K562 (cell line): ENCODE data around the gene MBOAT7. TPM values are rescaled to one million over a fixed set of nuclear protein-coding genes. Genes with fewer than 3 reads are reported as not detected.

Experiments used
- ATAC-seq: fragments of 200-7000 bp; cut with Tn5 transposase; 3 replicates; pipeline ENCODE4 v1.9.1; 2020; ENCODE audit warnings: moderate library complexity
- BruUV-seq: library from RNA; stranded (reverse); fragments of 400-500 nt; replicated peaks from 2 replicates; lab custom pipeline; 2021; lab: Mats Ljungman, UMichigan
- CTCF ChIA-PET: fragments of 300-600 bp; formaldehyde crosslinking; extraction: SDS; loops from one replicate; lab custom pipeline; 2021; ENCODE audit warnings: low intra/inter-chr PET ratio; lab: Yijun Ruan, JAX
- POLR2A ChIA-PET: fragments of 300-600, 350-650 bp; sonication (Branson Sonifier 250); formaldehyde crosslinking; extraction: SDS; loops from one replicate; lab custom pipeline; 2021; ENCODE audit warnings: antibody characterized with exemption, inconsistent platforms; lab: Yijun Ruan, JAX
- DNase-seq, 4 experiments: peaks; one replicate each; pipeline versions ENCODE4 v3.0.0 to v3.0.0-alpha.2; 2011 to 2018; ENCODE audit warnings: low spot score in 3 of 4, mixed read lengths in 3 of 4; ENCODE audit errors: extremely low read depth in 1 of 4
- FAIRE-seq: peaks from 2 replicates; lab custom pipeline; 2011; peaks lifted over from hg19 to GRCh38; lab: Jason Lieb, UNC
- H2AFZ ChIP-seq: 2 replicates; pipeline ENCODE4 v1.6.0; 2011; ENCODE audit warnings: low read depth, low read length, control low read depth, inconsistent platforms
- H3K27ac ChIP-seq: fragments of 200-600 bp; 3 replicates; pipeline ENCODE4 v1.8.0; 2011; ENCODE audit warnings: low read depth, mild to moderate bottlenecking, control low read depth, inconsistent platforms, low read length, moderate library complexity, mixed read lengths; ENCODE audit errors: extremely low read depth
- H3K27me3 ChIP-seq, 2 experiments: fragments of 300-600 bp in 1 of 2; 2 replicates in 1 of 2; 3 replicates in 1 of 2; pipeline versions ENCODE4 v1.6.0 to v1.8.0; 2011; ENCODE audit warnings: inconsistent platforms in 2 of 2, low read length in 2 of 2, mild to moderate bottlenecking in 1 of 2, mixed read lengths in 1 of 2, moderate library complexity in 1 of 2; ENCODE audit not compliant: control insufficient read depth in 2 of 2, insufficient read depth in 2 of 2
- H3K36me3 ChIP-seq: fragments of 300-600 bp; 3 replicates; pipeline ENCODE4 v1.8.0; 2011; ENCODE audit warnings: mild to moderate bottlenecking, low read length, inconsistent platforms; ENCODE audit not compliant: control insufficient read depth, insufficient read depth
- H3K4me1 ChIP-seq, 2 experiments: fragments of 200-600 bp in 1 of 2; replicated peaks in 1 of 2; 2 replicates in 1 of 2; 3 replicates in 1 of 2; pipeline versions ENCODE4 v1.5.1 to v1.8.0; 2011; ENCODE audit warnings: inconsistent platforms in 2 of 2, low read length in 2 of 2, mild to moderate bottlenecking in 1 of 2, mixed read lengths in 1 of 2, moderate library complexity in 1 of 2; ENCODE audit not compliant: control insufficient read depth in 2 of 2, insufficient read depth in 2 of 2
- H3K4me2 ChIP-seq: 2 replicates; pipeline ENCODE4 v1.6.1; 2011; ENCODE audit warnings: low read length, control low read depth, inconsistent platforms, mixed read lengths; ENCODE audit not compliant: insufficient read depth
- H3K4me3 ChIP-seq: fragments of 200-600 bp; sonication (generic), shearing (Covaris generic); 2 replicates; pipeline ENCODE4 v1.5.1; 2016; ENCODE audit warnings: control low read depth, inconsistent platforms
- H3K79me2 ChIP-seq: fragments of 200-600 bp; 3 replicates; pipeline ENCODE4 v1.8.0; 2011; ENCODE audit warnings: low read length, inconsistent platforms; ENCODE audit not compliant: control insufficient read depth, insufficient read depth
- H3K9ac ChIP-seq, 2 experiments: 2 replicates each; pipeline versions ENCODE4 v1.6.0 to v1.6.1; 2011; ENCODE audit warnings: low read depth in 2 of 2, low read length in 2 of 2, control low read depth in 1 of 2, inconsistent platforms in 1 of 2, mild to moderate bottlenecking in 1 of 2, mixed read lengths in 1 of 2; ENCODE audit not compliant: insufficient read depth in 1 of 2
- H3K9me1 ChIP-seq: one replicate; pipeline ENCODE4 v1.6.0; 2011; ENCODE audit warnings: inconsistent platforms, mild to moderate bottlenecking, low read length, moderate library complexity; ENCODE audit not compliant: control insufficient read depth, insufficient read depth
- H3K9me3 ChIP-seq: replicated peaks from 2 replicates; pipeline ENCODE4 v1.5.1; 2011; ENCODE audit warnings: low read depth, low read length, inconsistent platforms; ENCODE audit not compliant: control insufficient read depth, insufficient read depth
- H4K20me1 ChIP-seq: replicated peaks from 2 replicates; pipeline ENCODE4 v1.6.1; 2011; ENCODE audit warnings: low read length, inconsistent platforms, mixed read lengths; ENCODE audit not compliant: control insufficient read depth, insufficient read depth
- CEBPB ChIP-seq: fragments of 450-650 bp; IDR thresholded peaks from 2 replicates; pipeline ENCODE4 v1.6.1; 2016; ENCODE audit warnings: missing genetic modification characterization, missing compliant biosample characterization
- GTF2A2 ChIP-seq: IDR thresholded peaks from 2 replicates; pipeline ENCODE4 v1.6.1; 2016; ENCODE audit warnings: mild to moderate bottlenecking, missing genetic modification characterization, missing compliant biosample characterization
- PHB2 ChIP-seq: fragments of 450-650 bp; IDR thresholded peaks from 2 replicates; pipeline ENCODE4 v1.6.1; 2017; ENCODE audit warnings: low read depth
- POLR2H ChIP-seq: IDR thresholded peaks from 2 replicates; pipeline ENCODE4 v1.6.1; 2016; ENCODE audit warnings: missing genetic modification characterization, low read depth, mild to moderate bottlenecking, control low read depth, missing compliant biosample characterization, moderate library complexity
- RAD51 ChIP-seq: fragments of 450-650 bp; IDR thresholded peaks from 2 replicates; pipeline ENCODE4 v1.7.1; 2016; ENCODE audit warnings: low read depth, mild to moderate bottlenecking, borderline replicate concordance
- SMARCC2 ChIP-seq: fragments of 450-650 bp; IDR thresholded peaks from 2 replicates; pipeline ENCODE4 v1.6.1; 2017; ENCODE audit warnings: antibody characterized with exemption, moderate library complexity, mild to moderate bottlenecking, low read depth
- ZNF436 ChIP-seq: fragments of 250-450, 450-650 bp; sonication (Bioruptor Pico); formaldehyde crosslinking; IDR thresholded peaks from 2 replicates; pipeline ENCODE4 v1.7.0; 2020; ENCODE audit warnings: mild to moderate bottlenecking
- WGBS: fragments of 100-300 bp; shearing (Covaris generic); methylation state at CpG from one replicate; pipeline ENCODE4 v1.1.6; 2016; ENCODE audit warnings: low coverage, mixed read lengths; ENCODE audit not compliant: insufficient coverage; ENCODE audit errors: missing lambda C conversion rate; 5-methylcytosine and 5-hydroxymethylcytosine counted together
- in situ Hi-C: fragments of 300-500 bp; cut with MboI; formaldehyde crosslinking; loops from 4 replicates; pipeline ENCODE4 v1.15.0; 2018; ENCODE audit warnings: inconsistent platforms, mixed read lengths
- intact Hi-C: fragments of 100-400 bp; cut with micrococcal nuclease; formaldehyde crosslinking; loops from 2 replicates; pipeline ENCODE4 v1.14.2; 2022
- polyA plus RNA-seq, 8 experiments: library from polyadenylated mRNA; depleted of rRNA in 4 of 8; stranded (reverse) in 5 of 8; unstranded in 3 of 8; fragments of >200 nt; fragmentation: Nextera tagmentation in 2 of 8; fragmentation: Illumina TruSeq in 1 of 8; extraction: Ambion mirVana in 2 of 8; extraction: Trizol in 1 of 8; gene quantifications; 2 replicates each; pipeline versions ENCODE4 v1.2.1 to v1.2.3, GENCODE V29; 2011 to 2014; ENCODE audit warnings: inconsistent platforms in 1 of 8, missing spikeins in 1 of 8
- total RNA-seq, 7 experiments: library from RNA; depleted of rRNA in 6 of 7; stranded (reverse); fragments of >200 nt in 6 of 7; fragmentation: Illumina TruSeq in 2 of 7; extraction: Trizol in 2 of 7; gene quantifications; 2 replicates each; pipeline versions ENCODE4 v1.2.1 to v1.2.3, GENCODE V29; 2011 to 2021; ENCODE audit warnings: low replicate concordance in 1 of 7
- TF ChIP-seq, protein P1 (sequence below), 2 experiments: fragments of 450-650 bp in 1 of 2; sonication (generic) in 1 of 2; formaldehyde crosslinking in 1 of 2; IDR thresholded peaks in 1 of 2; conservative IDR thresholded peaks in 1 of 2; 2 replicates each; pipeline versions ENCODE4 v1.6.1 to v1.8.1; 2016 to 2023; ENCODE audit warnings: mild to moderate bottlenecking in 2 of 2, moderate library complexity in 2 of 2, inconsistent platforms in 1 of 2, missing genetic modification reagents in 1 of 2
- TF ChIP-seq, protein P2 (sequence below): fragments of 450-650 bp; IDR thresholded peaks from 2 replicates; pipeline ENCODE4 v1.6.1; 2016; ENCODE audit warnings: missing biosample characterization, missing genetic modification characterization
- TF ChIP-seq, protein P3 (sequence below): sonication (generic); formaldehyde crosslinking; IDR thresholded peaks from 2 replicates; pipeline ENCODE4 v1.8.1; 2022; ENCODE audit warnings: missing genetic modification reagents
- TF ChIP-seq, protein P4 (sequence below): fragments of 200-800 bp; sonication (Bioruptor generic); IDR thresholded peaks from 2 replicates; pipeline ENCODE4 v1.6.1; 2016; ENCODE audit warnings: missing genetic modification characterization, missing compliant biosample characterization

The MBOAT7 gene
- total and polyA plus RNA-seq, 9 of the 15 experiments (the other 6 are each of a cell fraction or from before 2014, with no cell fraction given): 1.4 to 153 (median 56.1) TPM

DNA sequence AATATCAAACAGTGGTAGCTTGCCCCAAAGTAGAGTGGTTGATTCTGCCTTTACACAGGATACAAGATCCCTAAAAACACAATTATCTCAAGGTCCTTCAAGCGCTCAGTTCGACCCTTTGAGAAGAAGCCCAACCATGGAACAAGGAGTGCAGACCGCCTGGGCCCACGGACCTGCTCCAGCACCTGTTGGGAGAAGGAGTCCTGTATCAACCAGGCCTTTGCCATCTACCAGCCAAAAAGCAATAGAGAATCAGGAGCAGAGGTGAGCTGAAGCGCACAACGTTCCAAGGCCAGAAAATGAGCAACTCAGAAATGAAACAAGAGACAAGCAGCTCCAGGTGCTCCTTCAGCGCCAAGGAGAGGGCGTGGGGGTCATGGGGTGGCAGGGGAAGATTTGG, 39.8 kb upstream of the MBOAT7 start:
- Histone ChIP-seq H3K9me3 (no peaks in the 10 kb centered on the region), H3K27ac (no peak overlapping the region), H3K36me3 (no peaks in the 10 kb centered on the region), H3K27me3 (peaks cover 12 to 25% of the 10 kb centered on the region in 2 experiments), H3K79me2 (no peaks in the 10 kb centered on the region), H3K9ac (no peak overlapping the region), H3K4me1 (peaks cover 4 to 6% of the 10 kb centered on the region in 2 experiments; a peak in 4 of 5 replicates), H3K9me1 (no peaks in the 10 kb centered on the region), H2AFZ (no peak overlapping the region), H3K4me2 (no peak overlapping the region), H4K20me1 (no peaks in the 10 kb centered on the region), H3K4me3 (no peak overlapping the region)
- ChIA-PET CTCF (no interaction called here), POLR2A (interaction anchor here (0.7 to 1.6 kb wide), 5 partner anchors 11 to 69 kb away, joined by 3 to 6 read pairs (median 5); no protein-coding TSS in a partner anchor)
- FAIRE-seq (no peak), DNase-seq (no peak), ATAC-seq (no peak)
- no TSS peak for BruUV-seq
- TF ChIP-seq PHB2: no peak
- TF ChIP-seq RAD51: no peak
- no peak for TF ChIP-seq ZNF436 (CRISPR knock-in tag)
- no peak for TF ChIP-seq POLR2H (tag)
- TF ChIP-seq, protein P1, sequence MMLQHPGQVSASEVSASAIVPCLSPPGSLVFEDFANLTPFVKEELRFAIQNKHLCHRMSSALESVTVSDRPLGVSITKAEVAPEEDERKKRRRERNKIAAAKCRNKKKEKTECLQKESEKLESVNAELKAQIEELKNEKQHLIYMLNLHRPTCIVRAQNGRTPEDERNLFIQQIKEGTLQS (IDR thresholded peaks at IDR 0.05): no peak
- TF ChIP-seq, protein P1 (CRISPR knock-in tag; conservative IDR thresholded peaks at IDR 0.05): no peak
- no peak for TF ChIP-seq SMARCC2
- no peak for TF ChIP-seq CEBPB (tag)
- TF ChIP-seq, protein P2, sequence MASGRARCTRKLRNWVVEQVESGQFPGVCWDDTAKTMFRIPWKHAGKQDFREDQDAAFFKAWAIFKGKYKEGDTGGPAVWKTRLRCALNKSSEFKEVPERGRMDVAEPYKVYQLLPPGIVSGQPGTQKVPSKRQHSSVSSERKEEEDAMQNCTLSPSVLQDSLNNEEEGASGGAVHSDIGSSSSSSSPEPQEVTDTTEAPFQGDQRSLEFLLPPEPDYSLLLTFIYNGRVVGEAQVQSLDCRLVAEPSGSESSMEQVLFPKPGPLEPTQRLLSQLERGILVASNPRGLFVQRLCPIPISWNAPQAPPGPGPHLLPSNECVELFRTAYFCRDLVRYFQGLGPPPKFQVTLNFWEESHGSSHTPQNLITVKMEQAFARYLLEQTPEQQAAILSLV (tag): no peak
- TF ChIP-seq GTF2A2 (tag): no peak
- TF ChIP-seq, protein P3, sequence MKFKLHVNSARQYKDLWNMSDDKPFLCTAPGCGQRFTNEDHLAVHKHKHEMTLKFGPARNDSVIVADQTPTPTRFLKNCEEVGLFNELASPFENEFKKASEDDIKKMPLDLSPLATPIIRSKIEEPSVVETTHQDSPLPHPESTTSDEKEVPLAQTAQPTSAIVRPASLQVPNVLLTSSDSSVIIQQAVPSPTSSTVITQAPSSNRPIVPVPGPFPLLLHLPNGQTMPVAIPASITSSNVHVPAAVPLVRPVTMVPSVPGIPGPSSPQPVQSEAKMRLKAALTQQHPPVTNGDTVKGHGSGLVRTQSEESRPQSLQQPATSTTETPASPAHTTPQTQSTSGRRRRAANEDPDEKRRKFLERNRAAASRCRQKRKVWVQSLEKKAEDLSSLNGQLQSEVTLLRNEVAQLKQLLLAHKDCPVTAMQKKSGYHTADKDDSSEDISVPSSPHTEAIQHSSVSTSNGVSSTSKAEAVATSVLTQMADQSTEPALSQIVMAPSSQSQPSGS (CRISPR knock-in tag): no peak
- TF ChIP-seq, protein P4, sequence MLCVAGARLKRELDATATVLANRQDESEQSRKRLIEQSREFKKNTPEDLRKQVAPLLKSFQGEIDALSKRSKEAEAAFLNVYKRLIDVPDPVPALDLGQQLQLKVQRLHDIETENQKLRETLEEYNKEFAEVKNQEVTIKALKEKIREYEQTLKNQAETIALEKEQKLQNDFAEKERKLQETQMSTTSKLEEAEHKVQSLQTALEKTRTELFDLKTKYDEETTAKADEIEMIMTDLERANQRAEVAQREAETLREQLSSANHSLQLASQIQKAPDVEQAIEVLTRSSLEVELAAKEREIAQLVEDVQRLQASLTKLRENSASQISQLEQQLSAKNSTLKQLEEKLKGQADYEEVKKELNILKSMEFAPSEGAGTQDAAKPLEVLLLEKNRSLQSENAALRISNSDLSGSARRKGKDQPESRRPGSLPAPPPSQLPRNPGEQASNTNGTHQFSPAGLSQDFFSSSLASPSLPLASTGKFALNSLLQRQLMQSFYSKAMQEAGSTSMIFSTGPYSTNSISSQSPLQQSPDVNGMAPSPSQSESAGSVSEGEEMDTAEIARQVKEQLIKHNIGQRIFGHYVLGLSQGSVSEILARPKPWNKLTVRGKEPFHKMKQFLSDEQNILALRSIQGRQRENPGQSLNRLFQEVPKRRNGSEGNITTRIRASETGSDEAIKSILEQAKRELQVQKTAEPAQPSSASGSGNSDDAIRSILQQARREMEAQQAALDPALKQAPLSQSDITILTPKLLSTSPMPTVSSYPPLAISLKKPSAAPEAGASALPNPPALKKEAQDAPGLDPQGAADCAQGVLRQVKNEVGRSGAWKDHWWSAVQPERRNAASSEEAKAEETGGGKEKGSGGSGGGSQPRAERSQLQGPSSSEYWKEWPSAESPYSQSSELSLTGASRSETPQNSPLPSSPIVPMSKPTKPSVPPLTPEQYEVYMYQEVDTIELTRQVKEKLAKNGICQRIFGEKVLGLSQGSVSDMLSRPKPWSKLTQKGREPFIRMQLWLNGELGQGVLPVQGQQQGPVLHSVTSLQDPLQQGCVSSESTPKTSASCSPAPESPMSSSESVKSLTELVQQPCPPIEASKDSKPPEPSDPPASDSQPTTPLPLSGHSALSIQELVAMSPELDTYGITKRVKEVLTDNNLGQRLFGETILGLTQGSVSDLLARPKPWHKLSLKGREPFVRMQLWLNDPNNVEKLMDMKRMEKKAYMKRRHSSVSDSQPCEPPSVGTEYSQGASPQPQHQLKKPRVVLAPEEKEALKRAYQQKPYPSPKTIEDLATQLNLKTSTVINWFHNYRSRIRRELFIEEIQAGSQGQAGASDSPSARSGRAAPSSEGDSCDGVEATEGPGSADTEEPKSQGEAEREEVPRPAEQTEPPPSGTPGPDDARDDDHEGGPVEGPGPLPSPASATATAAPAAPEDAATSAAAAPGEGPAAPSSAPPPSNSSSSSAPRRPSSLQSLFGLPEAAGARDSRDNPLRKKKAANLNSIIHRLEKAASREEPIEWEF (CRISPR knock-in tag): no peak
- in situ Hi-C loops (loop anchor here (5.0 kb wide), 1 partner anchor 67 kb away; no protein-coding TSS in a partner anchor), intact Hi-C loops (no loop called here)
- WGBS: 28% methylated on average over 8 of the region's 8 CpGs
